ENCODE data around the gene ASB2. TPM values are rescaled to one million over a fixed set of nuclear protein-coding genes. Genes with fewer than 3 reads are reported as not detected.
A peak's percentile ranks its signal among the peaks of the same experiment; 100 is the strongest.

The ASB2 gene
- 1.1 TPM for total RNA-seq

- no peak for DNase-seq (ENCODE audit: low read depth in 2 of 3, low spot score in 2 of 3)
Observed at GRCh38 chr14:93976477-93977057, at the start of gene ASB2. Gene ASB2, minus strand, starts transcription at chr14:93976570. Its CDS starts 12,031 bp downstream, at chr14:93964539.

GRCh38 chr14:94025720-94026119 lies 49.4 kb upstream of the ASB2 start:
- DNase-seq (ENCODE audit: low read depth in 2 of 3, low spot score in 2 of 3): no peak

- no peak for DNase-seq (ENCODE audit: low read depth in 2 of 3, low spot score in 2 of 3)
Observed at GRCh38 chr14:94024549-94024948, 48.2 kb upstream of the ASB2 start.

GRCh38 chr14:94022532-94023411 lies 46.4 kb upstream of the ASB2 start:
- no peak for DNase-seq (ENCODE audit: low read depth in 2 of 3, low spot score in 2 of 3)

GRCh38 chr14:94021416-94022157 lies 45.2 kb upstream of the ASB2 start:
- DNase-seq (ENCODE audit: low read depth in 2 of 3, low spot score in 2 of 3): no peak

GRCh38 chr14:94021001-94021400 lies 44.6 kb upstream of the ASB2 start:
- no peak for DNase-seq (ENCODE audit: low read depth in 2 of 3, low spot score in 2 of 3)

GRCh38 chr14:94020267-94020666 lies 43.9 kb upstream of the ASB2 start:
- DNase-seq (ENCODE audit: low read depth in 2 of 3, low spot score in 2 of 3): no peak

GRCh38 chr14:94019329-94019728 lies 43.0 kb upstream of the ASB2 start:
- DNase-seq (ENCODE audit: low read depth in 2 of 3, low spot score in 2 of 3): no peak

GRCh38 chr14:94018308-94018707 lies 41.9 kb upstream of the ASB2 start:
- no peak for DNase-seq (ENCODE audit: low read depth in 2 of 3, low spot score in 2 of 3)

GRCh38 chr14:94016446-94016976 lies 40.1 kb upstream of the ASB2 start:
- DNase-seq (ENCODE audit: low read depth in 2 of 3, low spot score in 2 of 3): no peak

GRCh38 chr14:94015223-94015622 lies 38.9 kb upstream of the ASB2 start:
- DNase-seq (ENCODE audit: low read depth in 2 of 3, low spot score in 2 of 3): no peak

GRCh38 chr14:94014382-94014781 lies 38.0 kb upstream of the ASB2 start:
- no peak for DNase-seq (ENCODE audit: low read depth in 2 of 3, low spot score in 2 of 3)

GRCh38 chr14:94011795-94012194 lies 35.4 kb upstream of the ASB2 start:
- peak in 1 of 3 donors; percentile 46 for DNase-seq (ENCODE audit: low read depth in 2 of 3, low spot score in 2 of 3)

GRCh38 chr14:94010625-94011024 lies 34.3 kb upstream of the ASB2 start:
- DNase-seq (ENCODE audit: low read depth in 2 of 3, low spot score in 2 of 3): no peak

GRCh38 chr14:94009767-94010166 lies 33.4 kb upstream of the ASB2 start:
- no peak for DNase-seq (ENCODE audit: low read depth in 2 of 3, low spot score in 2 of 3)

- DNase-seq (ENCODE audit: low read depth in 2 of 3, low spot score in 2 of 3): no peak
Observed at GRCh38 chr14:94008234-94008633, 31.9 kb upstream of the ASB2 start.

- DNase-seq (ENCODE audit: low read depth in 2 of 3, low spot score in 2 of 3): no peak
Observed at GRCh38 chr14:94005324-94006073, 29.1 kb upstream of the ASB2 start.

GRCh38 chr14:94004015-94004414 lies 27.6 kb upstream of the ASB2 start:
- no peak for DNase-seq (ENCODE audit: low read depth in 2 of 3, low spot score in 2 of 3)

- DNase-seq (ENCODE audit: low read depth in 2 of 3, low spot score in 2 of 3): no peak
Observed at GRCh38 chr14:94003397-94003796, 27.0 kb upstream of the ASB2 start.
